ENCODE measurements around the gene ALOX12B. TPM values are rescaled to one million over a fixed set of nuclear protein-coding genes. Genes with fewer than 3 reads are reported as not detected.

ALOX12B gene
- total RNA-seq = not detected in 2 replicates

DNA sequence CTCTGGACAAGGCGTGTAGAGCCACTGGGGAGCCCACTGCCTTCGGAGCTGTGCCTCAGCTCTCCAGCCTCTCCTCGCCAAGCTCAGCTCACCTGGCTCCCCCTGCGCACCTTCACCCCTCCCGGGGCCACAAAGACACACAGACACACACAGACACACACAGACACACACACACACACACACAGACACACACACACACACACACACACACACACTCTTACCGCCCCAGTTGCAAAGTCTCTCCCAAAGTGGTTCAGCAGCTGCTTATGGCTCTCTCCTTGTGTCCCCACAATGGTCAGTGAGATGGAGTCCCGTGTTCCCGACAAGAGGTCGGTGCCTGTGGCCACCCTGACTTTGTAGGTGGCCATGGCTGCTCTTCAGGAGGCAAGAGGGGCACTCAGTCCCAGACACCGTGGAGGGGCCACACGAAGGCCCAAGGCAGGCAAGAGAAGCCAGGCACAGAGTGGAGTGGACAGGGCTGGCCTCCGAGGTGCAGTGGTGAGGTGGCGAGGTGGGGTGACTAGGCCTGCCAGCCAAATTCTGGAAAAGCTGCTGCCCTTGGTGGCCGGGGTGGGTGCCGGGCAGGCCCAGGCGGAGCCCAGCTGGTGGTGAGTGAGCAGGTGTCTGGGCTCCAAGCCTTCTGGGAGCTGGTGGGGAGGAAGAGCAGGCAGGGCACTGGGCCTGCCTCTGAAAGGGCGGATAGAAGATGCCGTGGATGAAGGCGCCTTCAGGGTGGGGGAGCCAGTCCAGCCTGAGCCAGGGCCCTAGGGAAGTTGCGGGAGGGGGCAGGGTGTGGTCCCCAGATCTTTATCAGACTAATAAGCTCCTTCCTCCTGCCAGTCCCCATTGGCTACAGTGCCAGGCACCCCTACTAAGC, at the start of gene ALOX12B:
TSS of gene ALOX12B (minus strand) at position 642 of the 877 bp plus-strand sequence. CDS start at position 368, 274 bp downstream.

DNA sequence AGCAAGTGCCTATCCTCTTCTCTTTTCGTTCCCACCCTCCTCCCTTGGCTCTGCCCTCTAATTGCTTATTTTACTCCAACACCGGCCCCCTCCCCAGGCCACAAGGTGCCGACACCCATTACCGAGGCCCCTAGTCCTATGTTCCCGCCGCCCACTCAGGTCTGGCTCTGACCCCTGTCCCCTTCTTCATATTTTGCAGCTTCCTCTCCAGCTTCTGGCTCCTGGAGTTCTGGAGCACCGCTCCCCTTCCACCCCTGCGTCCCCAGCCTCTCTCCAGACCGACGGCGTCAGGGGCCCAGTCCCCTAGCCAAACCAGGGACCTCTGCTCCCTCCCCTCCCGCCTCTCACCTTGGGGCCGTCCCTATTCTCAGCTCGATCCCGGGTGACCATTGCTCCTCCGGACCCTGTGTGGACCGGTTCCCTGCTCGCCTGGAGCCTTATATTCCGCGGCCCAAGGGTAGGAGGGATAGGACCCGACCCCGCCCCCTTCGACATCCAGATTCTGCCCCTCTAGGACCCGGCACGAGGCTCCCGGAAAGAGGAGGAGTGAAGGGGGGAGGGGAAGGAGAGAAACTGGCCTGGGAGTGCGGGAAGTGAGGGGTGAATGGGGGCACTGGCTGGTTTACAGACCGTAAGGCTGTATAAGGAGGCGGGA, 36.3 kb upstream of the ALOX12B start, which contains the start of gene HES7:
TSS of gene HES7 (minus strand) at position 412 of the 655 bp plus-strand sequence. CDS start at position 390, 22 bp downstream.

DNA sequence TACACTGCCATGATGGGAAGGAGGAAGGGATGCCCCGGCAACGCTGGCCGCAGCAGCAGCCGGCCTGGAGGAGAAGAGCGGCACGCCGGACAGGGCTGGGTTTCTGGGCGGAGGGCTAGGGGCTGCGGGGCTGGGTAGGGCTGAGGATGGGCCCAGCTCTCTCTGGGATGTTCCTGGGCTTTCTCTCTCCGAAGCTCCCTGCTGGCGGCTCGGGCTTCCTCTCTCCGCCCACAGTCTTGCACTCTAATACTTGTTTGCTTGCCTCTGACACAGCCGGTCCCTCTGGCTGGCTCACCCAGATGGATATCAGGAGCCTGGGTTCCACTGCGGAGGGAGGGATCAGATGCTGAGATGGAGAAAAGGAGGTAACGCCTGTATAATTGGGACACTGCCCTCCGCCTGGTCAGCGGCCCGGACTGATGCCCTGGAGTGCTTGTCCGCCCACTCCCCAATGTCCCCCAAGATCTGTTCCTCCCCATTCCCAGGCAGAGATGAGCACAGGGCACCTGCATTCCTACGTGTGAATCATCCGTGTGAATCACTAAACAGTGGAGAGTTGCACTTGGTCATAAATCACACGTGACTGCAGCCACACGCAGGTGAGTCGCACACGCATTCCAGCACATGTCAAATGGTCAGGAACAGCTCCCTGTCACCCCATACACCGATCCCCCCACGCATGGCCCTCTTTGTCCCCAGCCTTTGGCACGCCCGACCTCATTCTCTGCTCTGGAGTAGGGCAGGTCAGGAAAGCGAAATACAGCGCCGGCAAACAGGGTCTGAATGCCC, 30.7 kb upstream of the ALOX12B start, which contains the start of gene ALOXE3:
TSS of gene ALOXE3 (minus strand) at position 535 of the 789 bp plus-strand sequence. CDS start at position 11, 524 bp downstream.

GRCh38 chr17:8038954-8039610, 48.4 kb downstream of the ALOX12B start, which contains the start of gene ALOX15B:
Gene ALOX15B, plus strand, starts transcription at chr17:8039059. Its CDS starts 97 bp downstream, at chr17:8039156.

Small RNA genes lying within 50 kb of the gene (small RNA-seq; reads per million reads assigned to genes)
- not detected for gene MIR4314

Other genes starting within 250 kb of the ALOX12B start
- gene TMEM88, start 232.7 kb downstream of the ALOX12B start, total RNA-seq = 6.5 and 32.5 TPM in 2 replicates
- 53.8 and 65.8 TPM in 2 replicates for gene NAA38, start 230.2 kb downstream of the ALOX12B start, total RNA-seq
- 10.1 and 13.9 TPM in 2 replicates for gene CYB5D1, start 229.7 kb downstream of the ALOX12B start, total RNA-seq
- 87.8 and 102 TPM in 2 replicates for gene CHD3, start 198.9 kb downstream of the ALOX12B start, total RNA-seq
- 0.80 and 2.2 TPM in 2 replicates for gene RNF227, start 171.4 kb downstream of the ALOX12B start, total RNA-seq
- 0.72 and 1.2 TPM in 2 replicates for gene KCNAB3, start 157.9 kb downstream of the ALOX12B start, total RNA-seq
- gene TRAPPC1, start 155.8 kb downstream of the ALOX12B start, total RNA-seq = 45.9 and 46.4 TPM in 2 replicates
- gene CNTROB, start 155.5 kb downstream of the ALOX12B start, total RNA-seq = 21.4 and 28.9 TPM in 2 replicates
- not detected in 2 replicates for gene GUCY2D, start 85.1 kb downstream of the ALOX12B start, total RNA-seq
- not detected in 2 replicates for gene ALOX15B, start 48.7 kb downstream of the ALOX12B start, total RNA-seq
- gene ALOXE3, start 30.8 kb upstream of the ALOX12B start, total RNA-seq = not detected in 2 replicates
- 0.53 and 1.0 TPM in 2 replicates for gene HES7, start 36.4 kb upstream of the ALOX12B start, total RNA-seq
- gene PER1, start 64.7 kb upstream of the ALOX12B start, total RNA-seq = 10.5 and 11.0 TPM in 2 replicates
- 5.1 and 6.6 TPM in 2 replicates for gene VAMP2, start 75.2 kb upstream of the ALOX12B start, total RNA-seq
- 23.1 and 26.4 TPM in 2 replicates for gene TMEM107, start 88.7 kb upstream of the ALOX12B start, total RNA-seq
- gene BORCS6, start 102.5 kb upstream of the ALOX12B start, total RNA-seq = 6.1 and 7.7 TPM in 2 replicates
- gene AURKB, start 122.9 kb upstream of the ALOX12B start, total RNA-seq = 45.9 and 66.0 TPM in 2 replicates
- gene CTC1, start 160.3 kb upstream of the ALOX12B start, total RNA-seq = 16.9 and 17.8 TPM in 2 replicates
- gene PFAS, start 161.6 kb upstream of the ALOX12B start, total RNA-seq = 61.8 and 80.9 TPM in 2 replicates
- gene RANGRF, start 201.0 kb upstream of the ALOX12B start, total RNA-seq = 11.8 and 17.2 TPM in 2 replicates
- gene SLC25A35, start 207.7 kb upstream of the ALOX12B start, total RNA-seq = 0.80 and 1.5 TPM in 2 replicates
- 36.8 and 43.4 TPM in 2 replicates for gene ARHGEF15, start 222.5 kb upstream of the ALOX12B start, total RNA-seq